HG02759 (cell line): ENCODE measurements around the gene SPATA20.

Source experiments
- ATAC-seq: cut with Tn5 transposase; IDR thresholded peaks from one replicate; pipeline ENCODE4 v1.9.1; 2021; ENCODE audit warnings: mild to moderate bottlenecking, moderate library complexity; ENCODE audit not compliant: unreplicated experiment

SPATA20 gene

DNA sequence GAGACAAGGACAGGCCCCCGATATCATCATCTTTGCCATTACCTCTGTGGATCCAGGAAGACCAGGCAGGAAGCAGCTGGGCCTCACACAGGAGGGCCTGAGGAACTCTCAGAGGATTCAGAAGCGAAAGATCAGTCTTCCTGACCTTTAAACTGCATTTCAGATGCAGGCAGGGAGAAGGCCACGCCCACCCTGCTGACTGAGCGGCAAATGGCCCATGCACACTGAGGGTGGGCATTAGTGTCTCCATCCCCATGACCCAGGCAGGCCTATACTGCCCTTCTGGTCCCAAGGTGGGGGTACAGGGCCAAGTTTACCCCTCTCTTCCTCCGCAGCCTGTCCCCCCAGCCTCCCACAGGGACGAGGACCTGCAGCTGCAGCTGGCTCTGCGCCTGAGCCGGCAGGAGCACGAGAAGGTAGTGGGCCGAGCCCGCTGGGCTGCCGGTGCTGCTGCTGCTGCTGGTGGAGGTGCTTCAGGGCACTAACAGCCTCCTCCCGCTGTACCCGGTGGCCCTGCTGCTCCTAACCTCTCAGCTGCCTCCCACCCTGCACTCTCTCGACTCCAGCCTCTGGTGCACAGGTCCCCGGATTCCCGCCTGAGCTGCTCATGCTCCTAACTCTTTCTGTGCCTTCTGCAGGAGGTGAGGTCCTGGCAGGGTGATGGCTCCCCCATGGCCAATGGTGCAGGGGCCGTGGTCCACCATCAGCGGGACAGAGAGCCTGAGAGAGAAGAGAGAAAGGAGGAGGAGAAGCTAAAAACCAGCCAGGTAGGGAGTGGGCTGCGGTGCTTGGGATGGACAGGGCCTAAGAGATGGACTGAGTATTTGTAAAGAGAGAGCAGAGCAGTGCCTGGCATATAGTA, 8.2 kb upstream of the SPATA20 start:
- no peak for ATAC-seq

DNA sequence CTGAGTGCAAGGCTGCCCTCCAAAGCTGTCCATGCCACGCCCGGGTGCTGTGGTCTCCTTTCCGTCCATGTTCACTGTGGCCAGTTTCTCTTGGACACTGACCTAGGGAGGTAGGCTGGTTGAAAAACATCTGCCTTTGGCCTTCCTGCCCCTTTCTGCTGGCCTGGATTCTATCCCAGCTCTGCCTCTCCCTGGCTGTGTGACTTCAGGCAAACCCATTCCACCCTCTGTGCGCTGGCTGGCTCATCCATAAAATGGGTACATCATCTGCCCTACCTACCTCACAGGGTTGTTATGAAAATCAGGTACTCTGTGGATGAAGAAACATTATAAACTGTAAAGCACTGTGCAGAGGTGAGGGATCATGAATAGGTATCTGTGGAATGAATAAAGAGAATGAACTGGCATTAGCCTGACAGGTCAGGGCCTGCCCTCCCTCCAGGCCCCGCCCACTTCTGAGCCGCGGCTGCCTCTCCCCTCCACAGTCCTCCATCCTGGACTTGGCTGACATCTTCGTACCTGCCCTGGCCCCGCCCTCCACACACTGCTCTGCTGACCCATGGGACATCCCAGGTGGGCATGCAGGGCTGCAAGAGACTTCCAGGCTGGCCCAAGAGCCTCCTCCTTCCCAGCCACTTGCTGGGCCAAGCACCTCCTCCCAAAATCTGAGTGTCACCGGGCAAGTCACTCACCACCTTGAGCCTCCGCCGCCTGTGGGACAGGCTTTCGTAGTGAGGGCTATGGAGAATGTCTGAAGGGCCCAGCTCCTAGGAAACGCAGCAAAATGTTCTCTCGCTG, 7.0 kb upstream of the SPATA20 start:
- ATAC-seq, result no peak

DNA sequence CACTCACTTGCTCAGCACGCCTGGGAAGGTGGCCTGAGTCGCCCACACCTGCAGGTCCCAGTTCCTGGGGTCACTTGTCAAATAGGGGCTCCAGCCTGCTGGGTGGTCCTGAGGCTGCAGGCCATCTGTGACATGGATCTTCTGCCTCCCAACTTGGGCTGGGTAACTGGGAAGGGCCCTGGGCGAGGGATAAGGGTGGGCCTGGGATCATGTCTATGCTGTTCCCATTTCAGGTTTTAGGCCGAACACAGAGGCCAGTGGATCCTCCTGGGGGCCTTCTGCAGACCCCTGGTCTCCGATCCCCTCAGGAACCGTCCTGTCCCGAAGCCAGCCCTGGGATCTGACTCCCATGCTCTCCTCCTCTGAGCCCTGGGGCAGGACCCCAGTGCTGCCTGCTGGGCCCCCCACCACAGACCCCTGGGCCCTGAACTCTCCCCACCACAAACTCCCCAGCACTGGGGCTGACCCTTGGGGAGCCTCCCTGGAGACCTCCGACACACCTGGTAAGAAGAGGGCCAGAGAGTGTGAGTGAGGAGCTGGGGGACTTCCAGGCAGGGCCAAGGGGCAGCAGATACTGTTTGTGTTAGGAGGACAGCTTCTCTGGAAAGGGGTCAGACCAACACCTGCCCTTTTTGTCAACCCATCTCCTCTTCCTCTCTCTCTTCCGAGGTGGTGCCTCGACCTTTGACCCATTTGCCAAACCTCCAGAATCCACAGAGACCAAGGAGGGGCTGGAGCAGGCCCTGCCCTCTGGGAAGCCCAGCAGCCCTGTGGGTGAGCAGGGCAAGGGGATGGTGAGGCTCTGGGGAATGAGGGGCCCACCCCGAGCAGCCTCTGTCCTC, 6.2 kb upstream of the SPATA20 start:
- no peak for ATAC-seq

DNA sequence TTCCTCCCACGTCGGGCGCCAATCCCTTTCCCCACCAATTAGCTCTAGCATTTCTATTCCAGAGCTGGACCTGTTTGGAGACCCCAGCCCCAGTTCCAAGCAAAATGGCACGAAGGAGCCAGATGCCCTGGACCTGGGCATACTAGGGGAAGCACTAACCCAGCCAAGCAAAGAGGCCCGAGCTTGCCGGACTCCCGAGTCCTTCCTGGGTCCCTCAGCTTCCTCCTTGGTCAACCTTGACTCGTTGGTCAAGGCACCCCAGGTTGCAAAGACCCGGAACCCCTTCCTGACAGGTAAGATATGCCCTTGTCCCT, 5.6 kb upstream of the SPATA20 start:
- ATAC-seq, result no peak

DNA sequence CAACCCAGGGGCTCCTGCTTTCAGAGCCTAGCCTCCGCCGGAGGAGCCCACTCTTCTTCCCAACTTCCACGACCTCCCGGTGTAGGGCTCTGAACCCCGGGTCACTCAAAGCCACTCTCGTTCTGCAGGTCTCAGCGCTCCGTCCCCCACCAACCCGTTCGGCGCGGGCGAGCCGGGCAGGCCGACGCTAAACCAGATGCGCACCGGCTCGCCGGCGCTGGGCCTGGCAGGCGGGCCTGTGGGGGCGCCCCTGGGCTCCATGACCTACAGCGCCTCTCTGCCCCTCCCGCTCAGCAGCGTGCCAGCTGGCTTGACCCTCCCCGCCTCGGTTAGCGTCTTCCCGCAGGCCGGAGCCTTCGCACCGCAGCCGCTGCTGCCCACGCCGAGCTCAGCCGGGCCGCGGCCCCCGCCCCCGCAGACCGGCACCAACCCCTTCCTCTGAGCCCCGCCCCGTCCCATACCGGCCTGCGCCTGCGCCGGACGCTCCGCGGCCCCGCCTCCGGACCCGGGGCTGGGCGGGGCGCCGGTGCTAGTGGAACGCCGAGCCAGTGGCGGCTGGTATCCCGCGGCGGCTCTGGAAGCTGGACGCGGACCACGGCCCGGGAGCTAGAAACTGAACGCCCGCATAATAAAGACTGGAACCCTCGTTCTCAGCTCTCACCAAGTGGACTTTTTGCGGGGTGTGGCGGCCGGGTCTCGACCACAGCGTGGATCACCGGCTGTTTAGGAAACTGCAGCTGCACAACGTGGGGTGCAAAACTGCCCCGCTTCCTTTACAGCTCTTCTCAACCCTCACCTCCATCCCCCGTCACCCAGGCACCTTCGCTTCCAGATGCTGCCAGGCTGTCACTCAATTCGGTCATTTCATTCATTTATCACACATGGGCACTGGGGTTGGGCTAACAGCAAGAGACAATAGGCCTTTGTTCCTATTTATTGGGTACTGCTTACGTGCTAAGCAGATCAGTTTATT, 5.0 kb upstream of the SPATA20 start:
- ATAC-seq, result peak; percentile 86

DNA sequence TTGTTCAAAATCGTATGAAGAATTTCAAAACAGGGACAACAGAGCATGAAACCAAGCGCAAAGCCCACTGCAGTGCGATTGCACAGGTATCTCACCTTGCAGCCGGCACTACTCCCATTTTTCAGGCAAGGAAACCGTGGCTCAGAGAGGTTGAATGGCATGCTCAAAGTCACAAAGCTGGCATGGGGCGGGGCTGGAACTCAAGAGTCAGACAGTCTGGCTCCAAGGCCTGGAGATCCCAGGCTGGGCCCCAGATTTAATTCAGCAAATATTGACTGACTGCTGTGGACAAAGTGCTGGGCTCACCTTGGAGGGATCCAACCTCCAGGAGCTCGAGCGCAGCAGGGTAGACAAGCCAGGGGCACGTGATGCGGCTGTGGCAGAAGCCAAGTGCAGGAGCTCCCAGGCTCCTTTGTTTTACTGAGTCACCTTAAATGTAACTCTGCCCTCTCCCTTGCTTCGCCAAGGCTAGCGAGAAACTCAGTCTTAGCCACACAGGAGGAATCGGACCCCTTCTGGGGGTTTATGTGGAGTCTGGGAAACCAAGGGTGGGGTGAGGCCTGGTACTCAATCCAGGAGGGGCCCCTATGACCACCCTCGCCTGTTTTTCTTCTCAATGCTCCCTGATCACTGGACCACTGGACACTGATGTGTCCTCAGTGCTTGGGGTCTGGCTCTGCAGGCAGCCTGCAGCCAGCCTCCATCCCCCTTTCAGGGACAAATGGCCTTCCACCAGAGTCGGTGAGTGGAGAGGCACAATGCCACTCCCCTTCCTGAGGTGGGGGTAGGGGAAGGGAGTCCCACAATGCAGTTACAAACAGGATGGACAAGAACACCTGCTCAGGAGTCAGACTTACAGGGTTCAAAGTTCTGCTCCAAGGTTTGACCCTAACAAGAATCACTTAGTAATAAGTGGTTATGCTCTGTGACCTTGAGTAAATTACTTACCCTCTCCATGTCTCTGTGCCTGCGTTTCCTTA, 3.9 kb upstream of the SPATA20 start:
- ATAC-seq, result no peak

DNA sequence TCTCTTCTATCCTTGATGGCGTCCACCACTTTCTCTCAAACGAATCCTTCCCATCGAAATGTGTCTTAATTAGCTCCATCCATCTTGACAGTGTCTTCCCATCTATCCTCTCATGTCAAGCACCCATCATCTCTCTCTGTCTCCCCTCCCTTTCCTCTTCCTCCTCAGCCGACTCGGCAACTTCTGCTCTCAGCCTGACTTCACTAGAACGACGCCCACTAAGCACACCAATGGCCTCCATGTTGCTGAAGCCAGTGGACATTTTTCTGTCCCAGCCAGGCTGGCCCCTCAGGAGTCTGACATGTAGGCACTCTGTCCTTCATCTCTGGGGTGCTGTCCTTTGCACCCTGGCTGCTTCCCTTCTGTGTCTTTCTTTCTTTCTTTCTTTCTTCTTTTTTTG, 2.5 kb upstream of the SPATA20 start:
- ATAC-seq, result no peak

DNA sequence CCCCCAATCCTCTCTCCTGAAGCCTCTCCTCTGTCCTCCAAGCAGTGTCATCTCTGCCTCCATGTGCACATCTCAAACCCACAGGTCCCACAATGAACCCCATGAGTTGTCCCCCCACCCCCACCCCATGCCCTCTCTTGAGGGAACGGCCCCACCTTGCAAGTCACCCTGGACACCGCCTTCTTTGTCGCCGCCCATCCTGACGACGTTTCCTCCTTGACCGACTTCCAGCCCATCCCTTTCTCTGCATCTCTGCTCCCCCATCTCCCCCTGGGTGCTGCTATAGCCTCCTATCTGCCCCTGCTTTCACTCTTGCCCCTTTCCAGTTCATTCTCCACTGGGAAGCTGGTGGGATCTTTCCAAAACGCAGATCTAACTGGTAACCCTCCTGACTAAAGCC, 1.7 kb upstream of the SPATA20 start:
- ATAC-seq, result no peak

DNA sequence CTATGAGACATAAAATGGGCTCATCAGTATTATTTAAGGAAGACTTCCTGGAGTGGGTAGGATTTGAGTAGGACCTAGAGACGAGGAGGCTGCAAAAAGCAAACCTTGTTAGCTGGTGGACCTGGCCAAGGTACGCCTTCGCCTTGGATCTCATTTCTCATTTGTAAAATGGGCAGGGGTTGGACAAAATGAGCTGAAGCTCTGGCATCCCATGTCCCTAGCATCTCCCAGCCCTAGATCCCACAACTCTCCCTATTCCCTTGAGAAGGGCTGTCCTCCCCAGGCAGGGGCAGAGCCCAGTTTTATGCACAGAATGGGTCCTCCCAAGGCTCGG, 306 bp upstream of the SPATA20 start:
- ATAC-seq, result no peak

DNA sequence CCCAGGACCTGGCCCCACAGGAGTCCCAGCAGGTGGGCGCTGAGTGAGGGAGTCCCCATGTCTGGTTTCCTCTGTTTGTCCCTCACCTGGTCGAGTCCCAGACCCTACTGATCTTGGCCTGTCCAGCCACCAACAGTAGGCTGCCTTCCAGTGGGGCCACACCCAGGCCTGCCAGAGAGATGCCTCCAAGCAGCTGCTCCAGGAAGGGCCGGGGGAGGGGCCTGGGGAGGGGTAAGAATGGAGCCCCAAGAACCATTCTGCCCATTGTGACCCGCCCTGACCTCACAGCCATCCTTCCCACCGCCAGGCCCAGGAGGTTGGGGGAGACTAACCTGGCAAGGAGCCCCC, 736 bp downstream of the SPATA20 start:
- ATAC-seq, result no peak

DNA sequence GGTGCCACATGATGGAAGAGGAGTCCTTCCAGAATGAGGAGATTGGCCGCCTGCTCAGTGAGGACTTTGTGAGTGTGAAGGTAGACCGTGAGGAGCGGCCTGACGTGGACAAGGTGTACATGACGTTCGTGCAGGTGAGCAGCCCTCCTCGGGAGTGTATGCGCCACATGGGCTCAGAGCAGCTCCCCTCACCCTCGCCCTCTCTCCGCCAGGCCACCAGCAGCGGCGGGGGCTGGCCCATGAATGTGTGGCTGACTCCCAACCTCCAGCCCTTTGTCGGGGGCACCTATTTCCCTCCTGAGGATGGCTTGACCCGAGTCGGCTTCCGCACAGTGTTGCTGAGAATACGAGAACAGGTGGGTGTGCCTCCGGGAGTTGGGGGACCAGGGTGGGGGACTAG, 1.9 kb downstream of the SPATA20 start:
- ATAC-seq, result no peak

DNA sequence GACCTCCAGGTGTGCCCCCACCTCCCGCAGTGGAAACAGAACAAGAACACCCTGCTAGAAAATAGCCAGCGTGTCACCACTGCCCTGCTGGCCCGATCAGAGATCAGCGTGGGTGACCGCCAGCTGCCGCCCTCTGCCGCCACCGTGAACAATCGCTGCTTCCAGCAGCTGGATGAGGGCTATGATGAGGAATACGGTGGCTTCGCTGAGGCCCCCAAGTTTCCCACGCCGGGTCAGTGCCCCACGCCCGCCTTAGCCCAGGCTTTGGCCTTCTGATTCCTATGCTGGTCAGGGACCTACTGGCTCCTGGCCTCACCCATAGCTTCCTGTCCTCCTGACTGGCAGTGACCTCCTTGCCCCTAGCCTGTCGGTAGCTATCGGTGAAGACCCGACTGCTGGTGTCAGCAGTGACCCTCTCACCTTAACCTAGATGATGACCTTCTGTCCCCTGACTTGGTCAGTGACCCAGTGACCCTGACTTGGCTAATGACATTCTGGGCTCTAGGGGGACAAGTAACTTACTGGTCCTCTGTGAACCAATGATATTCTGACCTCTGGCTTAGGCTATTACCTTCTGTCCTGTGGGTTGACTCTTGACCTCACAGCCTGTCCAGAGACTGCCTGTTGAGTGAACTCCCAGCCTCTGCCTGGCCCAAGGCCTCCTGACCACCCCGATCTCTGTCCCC, 2.4 kb downstream of the SPATA20 start:
- no peak for ATAC-seq

DNA sequence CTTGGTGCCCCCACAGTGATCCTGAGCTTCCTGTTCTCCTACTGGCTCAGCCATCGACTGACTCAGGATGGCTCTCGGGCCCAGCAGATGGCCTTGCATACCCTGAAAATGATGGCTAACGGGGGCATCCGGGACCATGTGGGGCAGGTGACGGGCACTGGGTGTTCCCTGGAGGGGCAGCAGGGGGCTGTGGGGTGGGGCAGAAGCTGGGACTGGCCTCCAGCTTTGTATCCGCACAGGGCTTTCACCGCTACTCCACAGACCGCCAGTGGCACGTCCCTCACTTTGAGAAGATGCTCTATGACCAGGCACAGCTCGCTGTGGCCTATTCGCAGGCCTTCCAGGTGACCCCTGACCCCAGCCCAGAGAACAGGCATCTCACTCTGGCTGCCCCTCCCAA, 3.0 kb downstream of the SPATA20 start:
- ATAC-seq, result no peak

DNA sequence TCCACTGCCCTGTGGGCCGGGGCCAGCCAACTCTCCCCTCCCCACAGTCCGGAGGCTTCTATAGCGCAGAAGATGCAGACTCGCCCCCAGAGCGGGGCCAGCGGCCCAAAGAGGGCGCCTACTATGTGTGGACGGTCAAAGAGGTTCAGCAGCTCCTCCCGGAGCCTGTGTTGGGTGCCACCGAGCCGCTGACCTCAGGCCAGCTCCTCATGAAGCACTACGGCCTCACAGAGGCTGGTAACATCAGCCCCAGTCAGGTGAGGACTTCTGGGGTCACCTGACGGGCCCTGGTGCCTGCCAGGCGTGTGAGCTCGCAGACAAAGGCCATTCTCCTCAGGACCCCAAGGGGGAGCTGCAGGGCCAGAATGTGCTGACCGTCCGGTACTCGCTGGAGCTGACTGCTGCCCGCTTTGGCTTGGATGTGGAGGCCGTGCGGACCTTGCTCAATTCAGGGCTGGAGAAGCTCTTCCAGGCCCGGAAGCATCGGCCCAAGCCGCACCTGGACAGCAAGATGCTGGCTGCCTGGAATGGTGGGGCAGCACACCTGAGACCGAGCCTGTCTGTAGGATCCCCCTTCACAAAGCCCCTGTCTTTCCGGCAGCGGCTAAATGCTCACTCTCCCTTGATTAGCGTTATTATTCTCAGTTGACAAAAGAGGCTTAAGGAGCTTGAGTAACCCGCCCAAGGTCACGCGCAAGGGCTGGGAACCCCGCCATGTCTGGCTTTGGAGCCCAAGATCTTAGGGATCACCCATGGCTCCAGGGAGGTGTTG, 3.9 kb downstream of the SPATA20 start:
- ATAC-seq, result no peak

DNA sequence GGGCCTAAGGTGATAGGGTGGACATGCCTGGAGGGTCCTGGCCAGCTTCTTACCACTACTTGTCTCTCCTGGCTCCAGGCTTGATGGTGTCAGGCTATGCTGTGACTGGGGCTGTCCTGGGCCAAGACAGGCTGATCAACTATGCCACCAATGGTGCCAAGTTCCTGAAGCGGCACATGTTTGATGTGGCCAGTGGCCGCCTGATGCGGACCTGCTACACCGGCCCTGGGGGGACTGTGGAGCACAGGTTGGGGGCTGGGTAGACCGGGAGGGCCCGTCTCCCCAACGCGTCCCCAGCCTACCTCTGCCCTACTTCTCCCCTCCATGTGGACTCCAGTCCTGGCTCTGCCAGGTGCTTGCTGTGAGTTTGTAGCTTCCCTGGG, 4.5 kb downstream of the SPATA20 start:
- ATAC-seq, result no peak

DNA sequence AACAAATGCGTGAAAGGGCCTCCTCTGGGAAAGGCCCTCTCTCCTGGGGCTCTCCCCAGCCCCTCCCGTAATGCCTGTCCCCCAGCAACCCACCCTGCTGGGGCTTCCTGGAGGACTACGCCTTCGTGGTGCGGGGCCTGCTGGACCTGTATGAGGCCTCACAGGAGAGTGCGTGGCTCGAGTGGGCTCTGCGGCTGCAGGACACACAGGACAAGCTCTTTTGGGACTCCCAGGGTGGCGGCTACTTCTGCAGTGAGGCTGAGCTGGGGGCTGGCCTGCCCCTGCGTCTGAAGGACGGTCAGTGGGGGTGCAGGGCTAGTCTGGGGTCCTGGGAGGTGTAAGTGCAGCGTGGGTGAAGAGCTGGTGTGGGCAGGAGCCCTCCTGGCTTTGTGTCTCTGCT, 4.9 kb downstream of the SPATA20 start:
- no peak for ATAC-seq

DNA sequence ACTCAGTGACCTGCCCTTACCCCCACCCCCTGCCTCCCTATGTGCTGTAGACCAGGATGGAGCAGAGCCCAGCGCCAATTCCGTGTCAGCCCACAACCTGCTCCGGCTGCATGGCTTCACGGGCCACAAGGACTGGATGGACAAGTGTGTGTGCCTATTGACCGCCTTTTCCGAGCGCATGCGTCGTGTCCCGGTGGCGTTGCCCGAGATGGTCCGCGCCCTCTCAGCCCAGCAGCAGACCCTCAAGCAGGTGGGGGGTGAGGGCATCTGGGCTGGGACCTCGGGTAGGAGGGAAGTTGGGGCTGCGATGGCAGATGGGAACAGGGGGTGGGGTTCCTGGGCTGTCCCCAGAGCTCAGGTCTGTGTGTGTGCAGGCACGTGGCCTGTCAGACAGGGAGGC, 7.2 kb downstream of the SPATA20 start:
- ATAC-seq, result no peak

DNA sequence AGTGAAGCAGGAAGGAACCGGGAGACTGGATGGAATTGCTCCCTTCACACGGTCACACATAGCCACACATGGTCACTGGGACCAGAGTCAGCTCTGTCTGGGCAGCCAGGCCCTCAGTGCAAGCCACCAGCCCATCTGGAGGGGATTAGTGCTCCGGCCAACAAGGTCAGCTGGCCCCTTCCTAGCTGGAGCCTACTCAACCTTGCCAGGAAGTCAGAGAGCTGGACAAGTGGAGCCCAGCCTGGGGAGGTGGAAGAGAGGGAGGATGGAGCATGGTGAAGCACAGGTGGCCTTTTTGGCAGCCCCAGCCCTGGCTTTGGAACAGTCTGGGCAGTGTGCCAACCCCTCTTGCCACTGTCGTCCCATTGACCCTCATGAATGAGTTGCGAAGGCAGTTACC, 9.8 kb downstream of the SPATA20 start:
- ATAC-seq, result no peak
